Ascending aorta (tissue), 2 donors: Measurements from ENCODE around the gene RREB1. TPM values are rescaled to one million over a fixed set of nuclear protein-coding genes. Genes with fewer than 3 reads are reported as not detected.
A peak's percentile ranks its signal among the peaks of the same experiment; 100 is the strongest.

Experiments
- DNase-seq, 2 donors: peaks; one replicate each; pipeline ENCODE4 v3.0.0-alpha.2; 2019; ENCODE audit warnings: low spot score in 2 of 2
- H3K27ac ChIP-seq, 2 donors: fragments of 200-600 bp; sonication (generic); one replicate each; pipeline ENCODE4 v1.5.1; 2016 to 2017; ENCODE audit warnings: mild to moderate bottlenecking in 1 of 2
- H3K27me3 ChIP-seq: fragments of 200-600 bp; sonication (generic); one replicate; pipeline ENCODE4 v1.5.1; 2017
- H3K36me3 ChIP-seq, 2 donors: fragments of 200-600 bp; sonication (generic); one replicate each; pipeline ENCODE4 v1.5.1; 2016
- H3K4me1 ChIP-seq, 2 donors: fragments of 200-600 bp; sonication (generic); one replicate each; pipeline ENCODE4 v1.5.1; 2016 to 2017; ENCODE audit warnings: mild to moderate bottlenecking in 1 of 2
- H3K4me3 ChIP-seq, 2 donors: fragments of 200-600 bp; sonication (generic); one replicate each; pipeline ENCODE4 v1.5.1; 2016 to 2017; ENCODE audit warnings: mild to moderate bottlenecking in 1 of 2
- H3K9me3 ChIP-seq, 2 donors: fragments of 200-600 bp; sonication (generic); one replicate each; pipeline ENCODE4 v1.5.1; 2016
- CTCF ChIP-seq, 3 experiments: fragments of 200-600 bp in 2 of 3; fragments of 450-650 bp in 1 of 3; sonication (generic) in 2 of 3; IDR thresholded peaks; one replicate each; pipeline ENCODE4 v1.5.1; 2016 to 2019; ENCODE audit warnings: antibody characterized with exemption in 3 of 3, mild to moderate bottlenecking in 1 of 3, moderate library complexity in 1 of 3
- intact Hi-C: fragments of 100-400 bp; cut with DNase I; formaldehyde crosslinking; loops from one replicate; pipeline ENCODE4 v1.15.1; 2023
- total RNA-seq: library from RNA; depleted of rRNA; stranded (reverse); fragments of >200 nt; gene quantifications from one replicate; pipeline ENCODE4 v1.1.0, GENCODE V29; 2016

RREB1 gene
- total RNA-seq, 1 donor from 2014 or later: 48.9 TPM

- no peaks in the 10 kb centered on the region for H3K36me3 ChIP-seq
- intact Hi-C loops: no loop called here
- H3K27me3 ChIP-seq: no peaks in the 10 kb centered on the region
- H3K4me3 ChIP-seq: no peak overlapping the region
- no peak for TF ChIP-seq CTCF (IDR thresholded peaks at IDR 0.05)
- H3K9me3 ChIP-seq: no peaks in the 10 kb centered on the region
- H3K27ac ChIP-seq: peak overlapping the region; percentile 45 to 59
- no peak for DNase-seq
- peaks cover 0 to 14% of the 10 kb centered on the region in 2 donors for H3K4me1 ChIP-seq
Measured at GRCh38 chr6:7138046-7138531, 30.3 kb downstream of the RREB1 start.

GRCh38 chr6:7138921-7139358 is 31.2 kb downstream of the RREB1 start:
- intact Hi-C loops: no loop called here
- no peaks in the 10 kb centered on the region for H3K9me3 ChIP-seq
- H3K27me3 ChIP-seq: no peaks in the 10 kb centered on the region
- H3K4me1 ChIP-seq: peaks cover 0 to 14% of the 10 kb centered on the region in 2 donors
- TF ChIP-seq CTCF (IDR thresholded peaks at IDR 0.05): no peak
- no peak for DNase-seq
- H3K27ac ChIP-seq: no peak overlapping the region
- H3K4me3 ChIP-seq: no peak overlapping the region
- no peaks in the 10 kb centered on the region for H3K36me3 ChIP-seq

- H3K4me1 ChIP-seq: peaks cover 0 to 14% of the 10 kb centered on the region in 2 donors
- H3K36me3 ChIP-seq: no peaks in the 10 kb centered on the region
- TF ChIP-seq CTCF (IDR thresholded peaks at IDR 0.05): no peak
- H3K9me3 ChIP-seq: no peaks in the 10 kb centered on the region
- no peaks in the 10 kb centered on the region for H3K27me3 ChIP-seq
- peak overlapping the region in 1 of 2 donors; percentile 90 for H3K27ac ChIP-seq
- peak overlapping the region in 1 of 2 donors; percentile 75 for H3K4me3 ChIP-seq
- intact Hi-C loops: no loop called here
- no peak for DNase-seq
Measured at GRCh38 chr6:7139835-7140470, 32.2 kb downstream of the RREB1 start.

- H3K4me1 ChIP-seq: peaks cover 0 to 17% of the 10 kb centered on the region in 2 donors
- no peak for TF ChIP-seq CTCF (IDR thresholded peaks at IDR 0.05)
- peak overlapping the region; percentile 90 to 96 for H3K27ac ChIP-seq
- peak overlapping the region; percentile 75 to 76 for H3K4me3 ChIP-seq
- H3K27me3 ChIP-seq: no peaks in the 10 kb centered on the region
- intact Hi-C loops: loop anchor here (1.0 kb wide), 2 partner anchors 31 to 32 kb away; no protein-coding TSS in a partner anchor
- H3K36me3 ChIP-seq: no peaks in the 10 kb centered on the region
- peak; percentile 50 to 92 for DNase-seq
- H3K9me3 ChIP-seq: no peaks in the 10 kb centered on the region
Measured at GRCh38 chr6:7140631-7141378, 33.0 kb downstream of the RREB1 start.

- Histone ChIP-seq H3K27ac (peak overlapping the region; percentile 90 to 96), H3K9me3 (no peaks in the 10 kb centered on the region), H3K4me1 (peaks cover 7 to 31% of the 10 kb centered on the region in 2 donors), H3K36me3 (no peaks in the 10 kb centered on the region), H3K4me3 (peak overlapping the region in 1 of 2 donors; percentile 75), H3K27me3 (no peaks in the 10 kb centered on the region)
- intact Hi-C loops: no loop called here
- no peak for TF ChIP-seq CTCF (IDR thresholded peaks at IDR 0.05)
- DNase-seq: no peak
Measured at GRCh38 chr6:7142228-7142801, 34.6 kb downstream of the RREB1 start.
